Measurements from ENCODE around the gene SLC9A9. TPM values are rescaled to one million over a fixed set of nuclear protein-coding genes. Genes with fewer than 3 reads are reported as not detected.

SLC9A9 gene
- total and polyA plus RNA-seq, 9 of the 15 experiments (the other 6 are each of a cell fraction or from before 2014, with no cell fraction given): 0.03 to 0.13 TPM; not detected in 7

DNA sequence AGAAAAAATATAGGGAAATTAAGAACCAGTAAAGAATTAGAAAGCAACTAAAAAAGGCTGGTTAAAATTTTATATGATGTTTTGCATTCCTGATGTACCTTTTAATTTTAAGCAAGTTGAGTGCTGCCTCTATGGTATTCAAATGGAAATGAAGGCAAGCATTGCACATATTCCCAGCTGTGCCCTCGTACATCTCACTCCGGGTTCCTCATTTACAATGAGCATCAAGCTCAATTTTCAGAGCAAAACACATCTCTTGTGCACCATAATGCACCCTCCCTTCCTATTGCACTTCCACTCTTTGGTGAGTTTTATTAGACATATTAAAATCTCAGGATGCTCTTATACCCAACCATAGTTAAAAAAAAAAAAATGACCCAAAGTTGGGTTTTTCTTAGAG is 460.8 kb downstream of the SLC9A9 start (continued):
- TF ChIP-seq ZFPM2 (CRISPR knock-in tag; IDR thresholded peaks at IDR 0.05): no peak
- TF ChIP-seq BCL6 (CRISPR knock-in tag; IDR thresholded peaks at IDR 0.05): no peak

- Histone ChIP-seq H3K9me1 (ENCODE audit: control insufficient read depth, insufficient read depth, low read length) (no peaks in the 10 kb centered on the region), H3K4me1 (replicated peaks in 1 of 2; ENCODE audit: control insufficient read depth in 2 of 2, insufficient read depth in 2 of 2, low read length in 2 of 2) (no peaks in the 10 kb centered on the region; a peak in 1 of 5 replicates), H3K36me3 (ENCODE audit: control insufficient read depth, insufficient read depth, low read length) (no peaks in the 10 kb centered on the region), H4K20me1 (replicated peaks; ENCODE audit: control insufficient read depth, insufficient read depth, low read length) (no peaks in the 10 kb centered on the region), H3K79me2 (ENCODE audit: control insufficient read depth, insufficient read depth, low read length) (no peaks in the 10 kb centered on the region), H3K9me3 (replicated peaks; ENCODE audit: control insufficient read depth, insufficient read depth, low read depth, low read length) (no peaks in the 10 kb centered on the region), H3K27me3 (ENCODE audit: control insufficient read depth in 2 of 2, insufficient read depth in 2 of 2, low read length in 2 of 2) (no peaks in the 10 kb centered on the region), H3K9ac (ENCODE audit: insufficient read depth in 1 of 2, low read depth in 2 of 2, low read length in 2 of 2) (no peak overlapping the region), H3K4me3 (no peak overlapping the region), H3K27ac (ENCODE audit: extremely low read depth, low read depth, low read length) (no peak overlapping the region), H3K4me2 (ENCODE audit: insufficient read depth, low read length) (no peak overlapping the region), H2AFZ (ENCODE audit: low read depth, low read length) (0 out of 2 replicates have a peak overlapping the region, but pooled peaks have one; percentile 71)
- POLR2A ChIA-PET: interaction anchor here (0.6 to 1.0 kb wide), 3 partner anchors 15 to 272 kb away, joined by 3 read pairs; no protein-coding TSS in a partner anchor
- FAIRE-seq: no peak
- WGBS (ENCODE audit: insufficient coverage, low coverage, missing lambda C conversion rate): 50% methylated on average over 1 of the region's 2 CpGs
- ATAC-seq: no peak; the same call in 2 of the 3 replicates
- no TSS peak for BruUV-seq (replicated peaks)
- CTCF ChIA-PET (ENCODE audit: low intra/inter-chr PET ratio): no interaction called here
- intact Hi-C loops (cut with micrococcal nuclease): no loop called here
- in situ Hi-C loops (cut with MboI): no loop called here
- DNase-seq (ENCODE audit: extremely low read depth in 1 of 4, low spot score in 3 of 4): no peak
- TF ChIP-seq ZKSCAN3 (CRISPR knock-in tag; IDR thresholded peaks at IDR 0.05) (no peak), C11orf30 (IDR thresholded peaks at IDR 0.05; ENCODE audit: low read depth) (no peak), ARID2 (IDR thresholded peaks at IDR 0.05) (no peak), SRSF3 (IDR thresholded peaks at IDR 0.05; ENCODE audit: insufficient read depth, low read length) (no peak), SREBF2 (CRISPR knock-in tag; IDR thresholded peaks at IDR 0.05) (no peak), PML (IDR thresholded peaks at IDR 0.05; ENCODE audit: low read length) (no peak), RNF219 (CRISPR knock-in tag; IDR thresholded peaks at IDR 0.05) (no peak), SNRNP70 (optimal IDR thresholded peaks at IDR 0.05; ENCODE audit: low read depth, low read length) (no peak), ZNF830 (CRISPR knock-in tag; IDR thresholded peaks at IDR 0.05) (no peak), BCL6 (CRISPR knock-in tag; IDR thresholded peaks at IDR 0.05) (no peak), SAFB (IDR thresholded peaks at IDR 0.05; ENCODE audit: borderline replicate concordance, low read depth, low read length) (no peak), ID3 (CRISPR knock-in tag; IDR thresholded peaks at IDR 0.05) (no peak), ID3 (tag; IDR thresholded peaks at IDR 0.05) (no peak), HIVEP1 (CRISPR knock-in tag; IDR thresholded peaks at IDR 0.05) (no peak), IRF2 (CRISPR knock-in tag; IDR thresholded peaks at IDR 0.05) (no peak)
- TF ChIP-seq, protein P1, sequence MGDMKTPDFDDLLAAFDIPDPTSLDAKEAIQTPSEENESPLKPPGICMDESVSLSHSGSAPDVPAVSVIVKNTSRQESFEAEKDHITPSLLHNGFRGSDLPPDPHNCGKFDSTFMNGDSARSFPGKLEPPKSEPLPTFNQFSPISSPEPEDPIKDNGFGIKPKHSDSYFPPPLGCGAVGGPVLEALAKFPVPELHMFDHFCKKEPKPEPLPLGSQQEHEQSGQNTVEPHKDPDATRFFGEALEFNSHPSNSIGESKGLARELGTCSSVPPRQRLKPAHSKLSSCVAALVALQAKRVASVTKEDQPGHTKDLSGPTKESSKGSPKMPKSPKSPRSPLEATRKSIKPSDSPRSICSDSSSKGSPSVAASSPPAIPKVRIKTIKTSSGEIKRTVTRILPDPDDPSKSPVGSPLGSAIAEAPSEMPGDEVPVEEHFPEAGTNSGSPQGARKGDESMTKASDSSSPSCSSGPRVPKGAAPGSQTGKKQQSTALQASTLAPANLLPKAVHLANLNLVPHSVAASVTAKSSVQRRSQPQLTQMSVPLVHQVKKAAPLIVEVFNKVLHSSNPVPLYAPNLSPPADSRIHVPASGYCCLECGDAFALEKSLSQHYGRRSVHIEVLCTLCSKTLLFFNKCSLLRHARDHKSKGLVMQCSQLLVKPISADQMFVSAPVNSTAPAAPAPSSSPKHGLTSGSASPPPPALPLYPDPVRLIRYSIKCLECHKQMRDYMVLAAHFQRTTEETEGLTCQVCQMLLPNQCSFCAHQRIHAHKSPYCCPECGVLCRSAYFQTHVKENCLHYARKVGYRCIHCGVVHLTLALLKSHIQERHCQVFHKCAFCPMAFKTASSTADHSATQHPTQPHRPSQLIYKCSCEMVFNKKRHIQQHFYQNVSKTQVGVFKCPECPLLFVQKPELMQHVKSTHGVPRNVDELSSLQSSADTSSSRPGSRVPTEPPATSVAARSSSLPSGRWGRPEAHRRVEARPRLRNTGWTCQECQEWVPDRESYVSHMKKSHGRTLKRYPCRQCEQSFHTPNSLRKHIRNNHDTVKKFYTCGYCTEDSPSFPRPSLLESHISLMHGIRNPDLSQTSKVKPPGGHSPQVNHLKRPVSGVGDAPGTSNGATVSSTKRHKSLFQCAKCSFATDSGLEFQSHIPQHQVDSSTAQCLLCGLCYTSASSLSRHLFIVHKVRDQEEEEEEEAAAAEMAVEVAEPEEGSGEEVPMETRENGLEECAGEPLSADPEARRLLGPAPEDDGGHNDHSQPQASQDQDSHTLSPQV (IDR thresholded peaks at IDR 0.05): no peak
These were observed 464.2 kb downstream of the SLC9A9 start for GRCh38 chr3:143384076-143384475.
